Right atrium auricular region (tissue), 2 donors: ENCODE measurements around the gene RUVBL2. TPM values are rescaled to one million over a fixed set of nuclear protein-coding genes. Genes with fewer than 3 reads are reported as not detected.

ENCODE experiments used
- DNase-seq: peaks from one replicate; pipeline ENCODE4 v3.0.0-alpha.2; 2019; ENCODE audit warnings: low spot score
- H3K27ac ChIP-seq, 2 donors: fragments of 200-600 bp; sonication (generic); 1 replicate in 1 of 2; 2 replicates in 1 of 2; pipeline ENCODE4 v1.5.1; 2016 to 2019
- H3K27me3 ChIP-seq, 2 donors: fragments of 200-600 bp; sonication (generic); one replicate each; pipeline versions ENCODE4 v1.5.1 to v1.6.0; 2017 to 2019
- H3K36me3 ChIP-seq: fragments of 200-600 bp; sonication (generic); one replicate; pipeline ENCODE4 v1.5.1; 2016
- H3K4me1 ChIP-seq, 2 donors: fragments of 200-600 bp; sonication (generic); one replicate each; pipeline versions ENCODE4 v1.5.1 to v1.6.0; 2017 to 2019
- H3K4me3 ChIP-seq, 2 donors: fragments of 200-600 bp; sonication (generic); 1 replicate in 1 of 2; 2 replicates in 1 of 2; pipeline ENCODE4 v1.5.1; 2017 to 2019; ENCODE audit warnings: mild to moderate bottlenecking in 1 of 2, moderate library complexity in 1 of 2
- H3K9me3 ChIP-seq, 2 donors: fragments of 200-600 bp; sonication (generic); one replicate each; pipeline ENCODE4 v1.5.1; 2019
- CTCF ChIP-seq, 2 donors: fragments of 200-600 bp; sonication (generic); IDR thresholded peaks; one replicate each; pipeline ENCODE4 v1.5.1; 2019; ENCODE audit warnings: antibody characterized with exemption in 2 of 2
- total RNA-seq, 2 donors: library from RNA; depleted of rRNA; stranded (reverse); fragments of >200 nt; gene quantifications; one replicate each; pipeline ENCODE4 v1.1.0, GENCODE V29; 2016

Gene RUVBL2
- total RNA-seq, 2 donors from 2014 or later, result 49.1 to 87.7 TPM

GRCh38 chr19:48950159-48950558 lies 43.5 kb upstream of the RUVBL2 start:
- no peaks in the 10 kb centered on the region for H3K27me3 ChIP-seq
- H3K27ac ChIP-seq, result no peak overlapping the region

GRCh38 chr19:48950830-48951519 lies 42.7 kb upstream of the RUVBL2 start:
- Histone ChIP-seq H3K27me3 (no peaks in the 10 kb centered on the region), H3K27ac (no peak overlapping the region), H3K9me3 (no peaks in the 10 kb centered on the region), H3K36me3 (no peaks in the 10 kb centered on the region), H3K4me1 (peaks cover 0 to 12% of the 10 kb centered on the region in 2 donors), H3K4me3 (no peak overlapping the region)
- TF ChIP-seq CTCF (IDR thresholded peaks at IDR 0.05), result no peak
- no peak for DNase-seq

More at GRCh38 chr19:48950159-48950558, 43.5 kb upstream of the RUVBL2 start:
- Histone ChIP-seq H3K36me3 (no peaks in the 10 kb centered on the region), H3K9me3 (no peaks in the 10 kb centered on the region), H3K4me1 (peaks cover 0 to 3% of the 10 kb centered on the region in 2 donors), H3K4me3 (no peak overlapping the region)
- TF ChIP-seq CTCF (IDR thresholded peaks at IDR 0.05), result no peak
- DNase-seq, result no peak

GRCh38 chr19:48953141-48953540 lies 40.5 kb upstream of the RUVBL2 start:
- Histone ChIP-seq H3K36me3 (no peaks in the 10 kb centered on the region), H3K27ac (peak overlapping the region in 1 of 2 donors; percentile 88), H3K9me3 (no peaks in the 10 kb centered on the region), H3K27me3 (no peaks in the 10 kb centered on the region), H3K4me3 (no peak overlapping the region), H3K4me1 (peaks cover 0 to 14% of the 10 kb centered on the region in 2 donors)
- DNase-seq, result no peak
- no peak for TF ChIP-seq CTCF (IDR thresholded peaks at IDR 0.05)

- Histone ChIP-seq H3K27ac (peak overlapping the region; percentile 88 to 94), H3K36me3 (no peaks in the 10 kb centered on the region), H3K9me3 (no peaks in the 10 kb centered on the region), H3K4me1 (peaks cover 0 to 14% of the 10 kb centered on the region in 2 donors), H3K4me3 (peak overlapping the region; percentile 93 to 98), H3K27me3 (no peaks in the 10 kb centered on the region)
- no peak for TF ChIP-seq CTCF (IDR thresholded peaks at IDR 0.05)
- DNase-seq, result no peak
Measured at GRCh38 chr19:48953990-48954594, 39.6 kb upstream of the RUVBL2 start.

- DNase-seq, result peak; percentile 98
- Histone ChIP-seq H3K36me3 (no peaks in the 10 kb centered on the region), H3K4me1 (peaks cover 0 to 14% of the 10 kb centered on the region in 2 donors), H3K27ac (peak within 1 kb of the TSS; percentile 88 to 94), H3K9me3 (no peaks in the 10 kb centered on the region), H3K27me3 (no peaks in the 10 kb centered on the region), H3K4me3 (peak within 1 kb of the TSS; percentile 93 to 98)
- TF ChIP-seq CTCF (IDR thresholded peaks at IDR 0.05), result peak in 1 of 2 donors; percentile 21
Measured at GRCh38 chr19:48954595-48955307, 38.9 kb upstream of the RUVBL2 start, which contains the start of gene BAX. BAX (plus strand) TSS chr19:48954875; CDS start chr19:48954929, 54 bp downstream.
